ENCODE measurements around the gene TMC6.

DNA sequence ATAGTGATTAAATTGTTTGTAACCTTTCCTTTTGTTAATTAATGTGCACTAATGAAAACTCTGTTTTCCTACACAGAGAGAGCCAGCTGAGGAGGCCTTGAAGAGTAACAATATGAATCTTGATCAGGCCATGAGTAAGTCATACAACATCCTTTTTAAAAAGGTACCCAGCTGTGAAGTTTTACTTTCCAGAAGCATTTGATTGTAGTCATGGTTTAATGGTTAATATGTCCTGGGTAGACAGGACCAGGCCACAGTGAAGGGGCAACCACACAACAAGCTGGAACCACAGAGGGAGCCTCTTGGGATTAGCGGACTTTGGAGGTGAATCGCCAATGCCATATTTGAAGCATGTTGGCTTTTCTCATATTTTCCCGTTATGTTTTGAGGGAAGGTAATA is 55.6 kb downstream of the TMC6 start:
- TF ChIP-seq, protein P1, sequence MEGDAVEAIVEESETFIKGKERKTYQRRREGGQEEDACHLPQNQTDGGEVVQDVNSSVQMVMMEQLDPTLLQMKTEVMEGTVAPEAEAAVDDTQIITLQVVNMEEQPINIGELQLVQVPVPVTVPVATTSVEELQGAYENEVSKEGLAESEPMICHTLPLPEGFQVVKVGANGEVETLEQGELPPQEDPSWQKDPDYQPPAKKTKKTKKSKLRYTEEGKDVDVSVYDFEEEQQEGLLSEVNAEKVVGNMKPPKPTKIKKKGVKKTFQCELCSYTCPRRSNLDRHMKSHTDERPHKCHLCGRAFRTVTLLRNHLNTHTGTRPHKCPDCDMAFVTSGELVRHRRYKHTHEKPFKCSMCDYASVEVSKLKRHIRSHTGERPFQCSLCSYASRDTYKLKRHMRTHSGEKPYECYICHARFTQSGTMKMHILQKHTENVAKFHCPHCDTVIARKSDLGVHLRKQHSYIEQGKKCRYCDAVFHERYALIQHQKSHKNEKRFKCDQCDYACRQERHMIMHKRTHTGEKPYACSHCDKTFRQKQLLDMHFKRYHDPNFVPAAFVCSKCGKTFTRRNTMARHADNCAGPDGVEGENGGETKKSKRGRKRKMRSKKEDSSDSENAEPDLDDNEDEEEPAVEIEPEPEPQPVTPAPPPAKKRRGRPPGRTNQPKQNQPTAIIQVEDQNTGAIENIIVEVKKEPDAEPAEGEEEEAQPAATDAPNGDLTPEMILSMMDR (conservative IDR thresholded peaks at IDR 0.05) = no peak
- no peak for TF ChIP-seq EZH2 (IDR thresholded peaks at IDR 0.05; ENCODE audit: low read depth)
